IMR-90 (cell line): ENCODE data around the gene DCAF15. TPM values are rescaled to one million over a fixed set of nuclear protein-coding genes. Genes with fewer than 3 reads are reported as not detected.
A peak's percentile ranks its signal among the peaks of the same experiment; 100 is the strongest.

Experiments used
- ATAC-seq: fragments of 200-7000 bp; cut with Tn5 transposase; 2 replicates; pipeline ENCODE4 v1.9.1; 2020; ENCODE audit warnings: low read depth, mild to moderate bottlenecking, moderate library complexity
- BruUV-seq: library from RNA; stranded (reverse); fragments of 400-500 nt; replicated peaks from 2 replicates; lab custom pipeline; 2021; lab: Mats Ljungman, UMichigan
- CTCF ChIA-PET: fragments of 300-600 bp; formaldehyde crosslinking; extraction: SDS; loops from one replicate; lab custom pipeline; 2021; ENCODE audit warnings: antibody characterized with exemption; lab: Yijun Ruan, JAX
- POLR2A ChIA-PET: fragments of 300-600 bp; sonication (Branson Sonifier 250); formaldehyde crosslinking; loops from one replicate; lab custom pipeline; 2022; ENCODE audit warnings: antibody characterized with exemption; ENCODE audit not compliant: unreplicated experiment; lab: Charles Lee
- DNase-seq: peaks from one replicate; pipeline ENCODE4 v3.0.0; 2013
- H2AFZ ChIP-seq: replicated peaks from 2 replicates; pipeline ENCODE3; 2013; ENCODE audit warnings: low read length, mild to moderate bottlenecking; ENCODE audit not compliant: poor library complexity
- H2AK5ac ChIP-seq: 2 replicates; pipeline ENCODE4 v1.6.1; 2013; ENCODE audit warnings: low read depth, low read length, inconsistent platforms
- H2AK9ac ChIP-seq: replicated peaks from 2 replicates; pipeline ENCODE3; 2013; ENCODE audit warnings: mild to moderate bottlenecking, low read depth, low read length, moderate library complexity; ENCODE audit not compliant: poor library complexity
- H2BK120ac ChIP-seq: 2 replicates; pipeline ENCODE4 v1.6.1; 2013; ENCODE audit warnings: low read depth, low read length, inconsistent platforms
- H2BK15ac ChIP-seq: 3 replicates; pipeline ENCODE4 v1.6.1; 2013; ENCODE audit warnings: low read depth, low read length, inconsistent platforms
- H2BK20ac ChIP-seq: 2 replicates; pipeline ENCODE4 v1.6.1; 2013; ENCODE audit warnings: low read depth, mild to moderate bottlenecking, inconsistent platforms, low read length, moderate library complexity
- H2BK5ac ChIP-seq: 2 replicates; pipeline ENCODE4 v1.6.1; 2013; ENCODE audit warnings: mild to moderate bottlenecking, low read depth, low read length, inconsistent platforms; ENCODE audit not compliant: poor library complexity, severe bottlenecking
- H3K14ac ChIP-seq: replicated peaks from 2 replicates; pipeline ENCODE4 v1.6.1; 2013; ENCODE audit warnings: low read depth, low read length, inconsistent platforms
- H3K18ac ChIP-seq: 2 replicates; pipeline ENCODE4 v1.6.1; 2013; ENCODE audit warnings: low read depth, low read length, control low read depth
- H3K23ac ChIP-seq: 2 replicates; pipeline ENCODE4 v1.6.1; 2013; ENCODE audit warnings: low read depth, low read length, inconsistent platforms
- H3K27ac ChIP-seq: 2 replicates; pipeline ENCODE4 v1.5.1; 2013; ENCODE audit warnings: mild to moderate bottlenecking, control low read depth, low read length; ENCODE audit not compliant: insufficient read depth
- H3K27me3 ChIP-seq: 2 replicates; pipeline ENCODE4 v1.6.1; 2013; ENCODE audit warnings: low read length; ENCODE audit not compliant: control insufficient read depth, insufficient read depth
- H3K36me3 ChIP-seq: 2 replicates; pipeline ENCODE4 v1.6.1; 2013; ENCODE audit warnings: low read length, mixed read lengths; ENCODE audit not compliant: control insufficient read depth, insufficient read depth
- H3K4ac ChIP-seq: 2 replicates; pipeline ENCODE4 v1.6.1; 2013; ENCODE audit warnings: low read depth, low read length, inconsistent platforms
- H3K4me1 ChIP-seq: 2 replicates; pipeline ENCODE4 v1.6.1; 2013; ENCODE audit warnings: low read length, mixed read lengths; ENCODE audit not compliant: control insufficient read depth, insufficient read depth
- H3K4me2 ChIP-seq: 2 replicates; pipeline ENCODE4 v1.6.1; 2013; ENCODE audit warnings: low read depth, mild to moderate bottlenecking, control low read depth, low read length, moderate library complexity
- H3K4me3 ChIP-seq: 2 replicates; pipeline ENCODE4 v1.5.1; 2013; ENCODE audit warnings: low read depth, mild to moderate bottlenecking, control low read depth, low read length, moderate library complexity; ENCODE audit not compliant: insufficient read depth
- H3K56ac ChIP-seq: 2 replicates; pipeline ENCODE4 v1.6.1; 2013; ENCODE audit warnings: low read length, inconsistent platforms; ENCODE audit not compliant: insufficient read depth; ENCODE audit errors: extremely low read depth
- H3K79me1 ChIP-seq, 2 experiments: 2 replicates each; pipeline ENCODE4 v1.6.1; 2013; ENCODE audit warnings: low read length in 2 of 2, inconsistent platforms in 1 of 2, low read depth in 1 of 2
- H3K9ac ChIP-seq: 2 replicates; pipeline ENCODE4 v1.6.1; 2013; ENCODE audit warnings: low read depth, low read length, control low read depth
- H3K9me1 ChIP-seq: 2 replicates; pipeline ENCODE4 v1.6.1; 2013; ENCODE audit warnings: low read length, inconsistent platforms; ENCODE audit not compliant: insufficient read depth
- H3K9me3 ChIP-seq: 2 replicates; pipeline ENCODE4 v1.6.1; 2013; ENCODE audit warnings: low read length; ENCODE audit not compliant: control insufficient read depth, insufficient read depth
- H4K20me1 ChIP-seq: 2 replicates; pipeline ENCODE4 v1.6.1; 2013; ENCODE audit warnings: low read length, inconsistent platforms; ENCODE audit not compliant: insufficient read depth
- H4K5ac ChIP-seq: 2 replicates; pipeline ENCODE4 v1.6.1; 2013; ENCODE audit warnings: mild to moderate bottlenecking, low read depth, low read length, control low read depth
- H4K8ac ChIP-seq, 2 experiments: 2 replicates each; pipeline ENCODE4 v1.6.1; 2013; ENCODE audit warnings: low read depth in 2 of 2, low read length in 2 of 2, control low read depth in 1 of 2, inconsistent platforms in 1 of 2
- H4K91ac ChIP-seq: 2 replicates; pipeline ENCODE4 v1.6.1; 2013; ENCODE audit warnings: low read depth, low read length, inconsistent platforms; ENCODE audit not compliant: insufficient read depth
- BHLHE40 ChIP-seq: fragments of 150-350 bp; IDR thresholded peaks from 2 replicates; pipeline ENCODE4 v1.6.1; 2016; ENCODE audit warnings: mild to moderate bottlenecking, low read depth, low read length
- CEBPB ChIP-seq: IDR thresholded peaks from 2 replicates; pipeline ENCODE4 v1.6.1; 2012; ENCODE audit warnings: low read depth, low read length, improper control_type of control experiment
- CHD1 ChIP-seq: IDR thresholded peaks from 2 replicates; pipeline ENCODE4 v1.6.1; 2012; ENCODE audit warnings: low read depth, low read length, improper control_type of control experiment
- ELK1 ChIP-seq: fragments of 150-350 bp; IDR thresholded peaks from 2 replicates; pipeline ENCODE4 v1.6.1; 2016; ENCODE audit warnings: low read depth, mild to moderate bottlenecking, low read length, moderate library complexity, borderline replicate concordance
- MAFK ChIP-seq: IDR thresholded peaks from 2 replicates; pipeline ENCODE4 v1.6.1; 2012; ENCODE audit warnings: low read depth, low read length, improper control_type of control experiment
- MXI1 ChIP-seq: IDR thresholded peaks from 2 replicates; pipeline ENCODE4 v1.6.1; 2012; ENCODE audit warnings: low read depth, mild to moderate bottlenecking, low read length, moderate library complexity, borderline replicate concordance
- NFE2L2 ChIP-seq: fragments of 150-350 bp; IDR thresholded peaks from 2 replicates; pipeline ENCODE4 v1.6.1; 2016; ENCODE audit warnings: low read depth, mild to moderate bottlenecking, low read length
- POLR2A ChIP-seq: IDR thresholded peaks from 2 replicates; pipeline ENCODE4 v1.6.1; 2012; ENCODE audit warnings: mild to moderate bottlenecking, low read depth, low read length
- RAD21 ChIP-seq: IDR thresholded peaks from 2 replicates; pipeline ENCODE4 v1.6.1; 2012; ENCODE audit warnings: low read length, improper control_type of control experiment
- RCOR1 ChIP-seq: IDR thresholded peaks from 2 replicates; pipeline ENCODE4 v1.6.1; 2012; ENCODE audit warnings: mild to moderate bottlenecking, low read length, improper control_type of control experiment; ENCODE audit not compliant: insufficient replicate concordance
- RFX5 ChIP-seq: IDR thresholded peaks from 2 replicates; pipeline ENCODE4 v1.8.0; 2012; ENCODE audit warnings: low read depth, mild to moderate bottlenecking, low read length, moderate library complexity
- SMC3 ChIP-seq: fragments of 150-350 bp; IDR thresholded peaks from 2 replicates; pipeline ENCODE4 v1.6.1; 2016; ENCODE audit warnings: low read depth, mild to moderate bottlenecking, antibody characterized with exemption, low read length, moderate library complexity
- WGBS, 2 experiments: methylation state at CpG; one replicate each; pipeline versions ENCODE4 v1.1.5 to v1.1.7; 2013; ENCODE audit warnings: missing lambda C conversion rate in 2 of 2; ENCODE audit not compliant: insufficient read length in 1 of 2; ENCODE audit errors: extremely low coverage in 2 of 2; 5-methylcytosine and 5-hydroxymethylcytosine counted together
- dilution Hi-C: fragments of 300-500 bp; cut with HindIII; formaldehyde crosslinking; loops from one replicate; pipeline ENCODE4 v1.14.3; 2018; ENCODE audit warnings: low sequenced_read_pairs; ENCODE audit not compliant: unreplicated experiment
- in situ Hi-C: fragments of 300-500 bp; cut with MboI; formaldehyde crosslinking; loops from 3 replicates; pipeline ENCODE4 v1.14.3; 2019; ENCODE audit warnings: low sequenced_read_pairs, inconsistent platforms, mixed read lengths
- intact Hi-C: fragments of 100-400 bp; cut with micrococcal nuclease; formaldehyde crosslinking; loops from 2 replicates; pipeline ENCODE4 v1.10.0; 2022
- polyA plus RNA-seq, 3 experiments: library from polyadenylated mRNA; depleted of rRNA; stranded (reverse); fragments of >200 nt; gene quantifications; 2 replicates each; pipeline ENCODE4 v1.2.3, GENCODE V29; 2012; ENCODE audit warnings: low replicate concordance in 1 of 3
- total RNA-seq: library from RNA; depleted of rRNA; stranded (reverse); fragments of >200 nt; gene quantifications from 2 replicates; pipeline ENCODE4 v1.2.3, GENCODE V29; 2012
- TF ChIP-seq, protein P1 (sequence below): fragments of 150-350 bp; IDR thresholded peaks from 2 replicates; pipeline ENCODE4 v1.6.1; 2017; ENCODE audit warnings: mild to moderate bottlenecking, antibody characterized with exemption, low read length, low read depth
- TF ChIP-seq, protein P2 (sequence below): conservative IDR thresholded peaks from 2 replicates; pipeline ENCODE4 v1.5.1; 2012; ENCODE audit warnings: mild to moderate bottlenecking, low read depth, low read length, improper control_type of control experiment

DCAF15 gene
- total and polyA plus RNA-seq, 2 of the 4 experiments (the other 2 are of a cell fraction), result 6.8 to 31.0 TPM

- peak within 1 kb of the TSS; percentile 54 for H3K4me3 ChIP-seq
- H2BK15ac ChIP-seq, result peak within 1 kb of the TSS; percentile 61; the same call in 1 of the 3 replicates
- peak within 1 kb of the TSS; percentile 95 for H2AK9ac ChIP-seq
- peak within 1 kb of the TSS; percentile 34; the same call in 1 of the 2 replicates for H2BK20ac ChIP-seq
- peak; percentile 89 for ATAC-seq
- in situ Hi-C loops (no loop called here), intact Hi-C loops (no loop called here), dilution Hi-C loops (no loop called here)
- H3K27ac ChIP-seq, result peak within 1 kb of the TSS; percentile 74
- peak within 1 kb of the TSS; percentile 90 for H3K4ac ChIP-seq
- H2BK5ac ChIP-seq, result peak within 1 kb of the TSS; percentile 81
- H2AK5ac ChIP-seq, result peak within 1 kb of the TSS; percentile 91
- H2AFZ ChIP-seq, result peak within 1 kb of the TSS; percentile 98
- peak within 1 kb of the TSS; percentile 51 for H3K9ac ChIP-seq
- peaks cover 3 to 25% of the 10 kb centered on the region in 2 experiments for H3K79me1 ChIP-seq
- peak; percentile 100 for DNase-seq
- no TSS peak for BruUV-seq
- peak within 1 kb of the TSS; percentile 78 for H4K91ac ChIP-seq
- 0% methylated on average over 7 of the region's 58 CpGs; no CpG with 5 or more reads in 1 of the 2 experiments for WGBS, 2 experiments
- peaks cover 5% of the 10 kb centered on the region; the same call in 1 of the 2 replicates for H3K9me1 ChIP-seq
- ChIA-PET CTCF (no interaction called here), POLR2A (interaction anchor here (0.5 to 0.7 kb wide), 2 partner anchors 13 to 20 kb away, joined by 4 to 5 read pairs; no protein-coding TSS in a partner anchor)
- H4K8ac ChIP-seq, result peak within 1 kb of the TSS; percentile 62 to 97
- peak within 1 kb of the TSS; percentile 75 for H2BK120ac ChIP-seq
- peak within 1 kb of the TSS; percentile 51 for H4K5ac ChIP-seq
- peaks cover 9% of the 10 kb centered on the region for H4K20me1 ChIP-seq
- H3K4me2 ChIP-seq, result peak within 1 kb of the TSS; percentile 49
- peak within 1 kb of the TSS; percentile 84 for H3K14ac ChIP-seq
- peaks cover 4% of the 10 kb centered on the region; the same call in 1 of the 2 replicates for H3K4me1 ChIP-seq
- H3K36me3 ChIP-seq, result no peaks in the 10 kb centered on the region
- H3K18ac ChIP-seq, result peak within 1 kb of the TSS; percentile 54; the same call in 1 of the 2 replicates
- H3K56ac ChIP-seq, result 0 out of 2 replicates have a peak within 1 kb of the TSS, but pooled peaks have one; percentile 54
- H3K23ac ChIP-seq, result peak within 1 kb of the TSS; percentile 83
- no peaks in the 10 kb centered on the region for H3K27me3 ChIP-seq
- H3K9me3 ChIP-seq, result no peaks in the 10 kb centered on the region
- no peak for TF ChIP-seq CHD1
- no peak for TF ChIP-seq ELK1
- TF ChIP-seq BHLHE40, result peak; percentile 59; the same call in 1 of the 2 replicates
- TF ChIP-seq POLR2A, result peak; percentile 52
- TF ChIP-seq RCOR1, result no peak
- TF ChIP-seq RFX5, result no peak
- TF ChIP-seq, protein P1, sequence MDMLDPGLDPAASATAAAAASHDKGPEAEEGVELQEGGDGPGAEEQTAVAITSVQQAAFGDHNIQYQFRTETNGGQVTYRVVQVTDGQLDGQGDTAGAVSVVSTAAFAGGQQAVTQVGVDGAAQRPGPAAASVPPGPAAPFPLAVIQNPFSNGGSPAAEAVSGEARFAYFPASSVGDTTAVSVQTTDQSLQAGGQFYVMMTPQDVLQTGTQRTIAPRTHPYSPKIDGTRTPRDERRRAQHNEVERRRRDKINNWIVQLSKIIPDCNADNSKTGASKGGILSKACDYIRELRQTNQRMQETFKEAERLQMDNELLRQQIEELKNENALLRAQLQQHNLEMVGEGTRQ, result peak; percentile 58; the same call in 1 of the 2 replicates
- no peak for TF ChIP-seq MAFK
- peak; percentile 59 for TF ChIP-seq CEBPB
- no peak for TF ChIP-seq RAD21
- TF ChIP-seq SMC3, result no peak
- no peak for TF ChIP-seq NFE2L2
- peak; percentile 99 for TF ChIP-seq MXI1
- TF ChIP-seq, protein P2, sequence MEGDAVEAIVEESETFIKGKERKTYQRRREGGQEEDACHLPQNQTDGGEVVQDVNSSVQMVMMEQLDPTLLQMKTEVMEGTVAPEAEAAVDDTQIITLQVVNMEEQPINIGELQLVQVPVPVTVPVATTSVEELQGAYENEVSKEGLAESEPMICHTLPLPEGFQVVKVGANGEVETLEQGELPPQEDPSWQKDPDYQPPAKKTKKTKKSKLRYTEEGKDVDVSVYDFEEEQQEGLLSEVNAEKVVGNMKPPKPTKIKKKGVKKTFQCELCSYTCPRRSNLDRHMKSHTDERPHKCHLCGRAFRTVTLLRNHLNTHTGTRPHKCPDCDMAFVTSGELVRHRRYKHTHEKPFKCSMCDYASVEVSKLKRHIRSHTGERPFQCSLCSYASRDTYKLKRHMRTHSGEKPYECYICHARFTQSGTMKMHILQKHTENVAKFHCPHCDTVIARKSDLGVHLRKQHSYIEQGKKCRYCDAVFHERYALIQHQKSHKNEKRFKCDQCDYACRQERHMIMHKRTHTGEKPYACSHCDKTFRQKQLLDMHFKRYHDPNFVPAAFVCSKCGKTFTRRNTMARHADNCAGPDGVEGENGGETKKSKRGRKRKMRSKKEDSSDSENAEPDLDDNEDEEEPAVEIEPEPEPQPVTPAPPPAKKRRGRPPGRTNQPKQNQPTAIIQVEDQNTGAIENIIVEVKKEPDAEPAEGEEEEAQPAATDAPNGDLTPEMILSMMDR, result no peak
Observed at GRCh38 chr19:14006085-14006765, 53.9 kb downstream of the DCAF15 start, which contains the start of gene RFX1. Gene RFX1 (minus strand): TSS chr19:14006320. CDS start chr19:13993843, 12,477 bp downstream.
